A549 (cell line): ENCODE measurements around the gene KCNQ2.

Source experiments
- BHLHE40 ChIP-seq: IDR thresholded peaks from 2 replicates; pipeline ENCODE4 v1.6.1; 2012; ENCODE audit warnings: low read depth, low read length, inconsistent platforms
- CTCF ChIP-seq: fragments of >200 bp; sonication (Bioruptor Twin); formaldehyde crosslinking; IDR thresholded peaks from 3 replicates; pipeline ENCODE4 v1.5.1; 2016
- EP300 ChIP-seq, 2 experiments: fragments of >200 bp; sonication (Bioruptor Twin); formaldehyde crosslinking; IDR thresholded peaks; 2 replicates in 1 of 2; 3 replicates in 1 of 2; pipeline ENCODE4 v1.6.1; 2016 to 2017
- FOXS1 ChIP-seq: fragments of 250-450 bp; sonication (Bioruptor Pico); IDR thresholded peaks from 2 replicates; pipeline ENCODE4 v1.5.0; 2020; ENCODE audit warnings: mild to moderate bottlenecking, moderate library complexity
- HDAC2 ChIP-seq: fragments of 200-600 bp; sonication (generic); IDR thresholded peaks from 2 replicates; pipeline ENCODE4 v1.6.1; 2016
- JUN ChIP-seq, 2 experiments: fragments of >200 bp; sonication (Bioruptor Twin); formaldehyde crosslinking; IDR thresholded peaks; 2 replicates in 1 of 2; 3 replicates in 1 of 2; pipeline ENCODE4 v1.6.1; 2016 to 2017
- MYC ChIP-seq: IDR thresholded peaks from 2 replicates; pipeline ENCODE4 v1.6.1; 2012; ENCODE audit warnings: mild to moderate bottlenecking, inconsistent platforms, low read length, improper control_type of control experiment, borderline replicate concordance
- RAD21 ChIP-seq, 2 experiments: fragments of >200 bp in 1 of 2; sonication (Bioruptor Twin) in 1 of 2; formaldehyde crosslinking in 1 of 2; IDR thresholded peaks in 1 of 2; conservative IDR thresholded peaks in 1 of 2; 2 replicates in 1 of 2; 3 replicates in 1 of 2; pipeline ENCODE4 v1.6.1; 2012 to 2018; ENCODE audit warnings: inconsistent platforms in 1 of 2
- REST ChIP-seq: fragments of 200-600 bp; sonication (generic); IDR thresholded peaks from 2 replicates; pipeline ENCODE4 v1.6.1; 2016; ENCODE audit warnings: antibody characterized with exemption, mild to moderate bottlenecking, moderate library complexity

- TF ChIP-seq CTCF (no peak), MYC (no peak), HDAC2 (no peak), REST (no peak), EP300 (IDR thresholded peaks at IDR 0.05) (no peak), BHLHE40 (no peak), RAD21 (conservative IDR thresholded peaks at IDR 0.05 in 1 of 2, IDR thresholded peaks at IDR 0.05 in 1 of 2) (no peak), FOXS1 (CRISPR knock-in tag) (no peak), JUN (IDR thresholded peaks at IDR 0.05) (no peak)
Measured at GRCh38 chr20:63430891-63431290, 41.6 kb downstream of the KCNQ2 start.
